ENCODE measurements around the gene PAGE2. TPM values are rescaled to one million over a fixed set of nuclear protein-coding genes. Genes with fewer than 3 reads are reported as not detected.
"Not testable (repeated sequence)": the region's sequence is repeated elsewhere in the genome, so short reads cannot be mapped to it uniquely, and the experiment has no call there.

Gene PAGE2
- total and polyA plus RNA-seq, 8 donors, result 0.31 to 0.50 TPM; not detected in 6

DNA sequence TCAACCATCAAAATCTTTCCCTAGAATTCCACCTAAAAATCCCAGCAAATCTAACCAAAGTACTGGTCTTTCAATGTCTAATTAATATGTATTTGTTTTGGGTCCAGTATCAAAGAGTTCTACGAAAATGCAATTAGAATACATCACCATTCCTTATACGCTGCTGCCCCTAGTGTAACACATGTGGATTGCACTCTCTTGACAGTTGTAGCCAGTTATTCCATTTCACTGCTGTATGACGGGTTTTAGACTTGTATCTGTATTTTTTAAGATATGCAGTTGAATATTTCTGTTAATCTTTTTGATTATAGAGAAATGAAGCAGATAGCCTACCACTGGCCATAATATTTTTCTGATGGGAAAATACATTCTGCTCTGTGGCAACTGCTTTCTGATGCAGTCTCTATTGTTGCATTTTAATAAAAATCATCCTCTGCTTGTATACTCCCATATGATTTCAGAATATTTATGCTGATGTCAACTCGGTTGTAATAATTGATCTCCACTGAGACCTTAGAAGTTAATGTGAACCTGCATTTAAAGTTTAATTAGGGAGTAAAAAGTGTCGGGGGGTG, 31.1 kb upstream of the PAGE2 start:
- intact Hi-C loops (cut with DNase I), result no loop called here

DNA sequence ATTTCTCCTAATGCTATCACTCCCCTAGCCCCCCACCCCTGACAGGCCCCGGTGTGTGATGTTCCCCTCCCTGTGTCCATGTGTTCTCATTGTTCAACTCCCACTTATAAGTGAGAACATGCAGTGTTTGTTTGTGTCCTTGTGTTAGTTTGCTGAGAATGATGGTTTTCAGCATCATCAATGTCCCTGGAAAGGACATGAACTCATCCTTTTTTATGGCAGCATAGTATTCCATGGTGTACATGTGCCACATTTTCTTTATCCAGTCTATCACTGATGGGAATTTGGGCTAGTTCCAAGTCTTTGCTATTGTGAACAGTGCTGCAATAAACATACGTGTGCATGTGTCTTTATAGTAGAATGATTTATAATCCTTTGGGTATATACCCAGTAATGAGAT, 21.6 kb upstream of the PAGE2 start:
- H3K4me1 ChIP-seq; H3K9me3 ChIP-seq; H3K27ac ChIP-seq; ATAC-seq; DNase-seq; H3K4me3 ChIP-seq; H3K27me3 ChIP-seq; H3K36me3 ChIP-seq; intact Hi-C loops (cut with DNase I): not testable (repeated sequence)

More for the DNA sequence above, 31.1 kb upstream of the PAGE2 start:
- Histone ChIP-seq H3K27me3 (no peaks in the 10 kb centered on the region), H3K36me3 (no peaks in the 10 kb centered on the region), H3K9me3 (no peaks in the 10 kb centered on the region), H3K27ac (no peak overlapping the region), H3K4me1 (no peaks in the 10 kb centered on the region), H3K4me3 (no peak overlapping the region)
- ATAC-seq, result peak; percentile 89
- peak in 2 of 4 donors; percentile 25 to 38 for DNase-seq
- TF ChIP-seq, protein P1, sequence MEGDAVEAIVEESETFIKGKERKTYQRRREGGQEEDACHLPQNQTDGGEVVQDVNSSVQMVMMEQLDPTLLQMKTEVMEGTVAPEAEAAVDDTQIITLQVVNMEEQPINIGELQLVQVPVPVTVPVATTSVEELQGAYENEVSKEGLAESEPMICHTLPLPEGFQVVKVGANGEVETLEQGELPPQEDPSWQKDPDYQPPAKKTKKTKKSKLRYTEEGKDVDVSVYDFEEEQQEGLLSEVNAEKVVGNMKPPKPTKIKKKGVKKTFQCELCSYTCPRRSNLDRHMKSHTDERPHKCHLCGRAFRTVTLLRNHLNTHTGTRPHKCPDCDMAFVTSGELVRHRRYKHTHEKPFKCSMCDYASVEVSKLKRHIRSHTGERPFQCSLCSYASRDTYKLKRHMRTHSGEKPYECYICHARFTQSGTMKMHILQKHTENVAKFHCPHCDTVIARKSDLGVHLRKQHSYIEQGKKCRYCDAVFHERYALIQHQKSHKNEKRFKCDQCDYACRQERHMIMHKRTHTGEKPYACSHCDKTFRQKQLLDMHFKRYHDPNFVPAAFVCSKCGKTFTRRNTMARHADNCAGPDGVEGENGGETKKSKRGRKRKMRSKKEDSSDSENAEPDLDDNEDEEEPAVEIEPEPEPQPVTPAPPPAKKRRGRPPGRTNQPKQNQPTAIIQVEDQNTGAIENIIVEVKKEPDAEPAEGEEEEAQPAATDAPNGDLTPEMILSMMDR (IDR thresholded peaks at IDR 0.05), result peak; percentile 65 to 74

DNA sequence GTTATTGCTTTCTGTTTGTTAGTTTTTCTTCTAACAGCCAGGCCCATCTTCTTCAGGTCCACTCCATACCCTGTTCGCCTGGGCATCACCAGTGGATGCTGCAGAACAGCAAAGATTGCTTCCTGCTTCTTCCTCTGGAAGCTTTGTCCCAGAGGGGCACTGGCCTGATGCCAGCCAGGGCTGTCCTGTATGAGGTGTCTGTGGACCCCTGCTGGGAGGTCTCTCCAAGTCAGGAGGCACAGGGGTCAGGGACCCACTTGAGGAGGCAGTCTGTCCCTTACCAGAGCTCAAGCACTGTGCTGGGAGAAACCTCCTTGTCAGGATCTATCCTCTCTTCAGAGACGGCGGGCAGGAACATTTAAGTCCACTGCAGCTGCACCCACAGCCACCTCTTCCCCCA, 16.5 kb upstream of the PAGE2 start:
- intact Hi-C loops (cut with DNase I), result no loop called here
- no peak for DNase-seq

DNA sequence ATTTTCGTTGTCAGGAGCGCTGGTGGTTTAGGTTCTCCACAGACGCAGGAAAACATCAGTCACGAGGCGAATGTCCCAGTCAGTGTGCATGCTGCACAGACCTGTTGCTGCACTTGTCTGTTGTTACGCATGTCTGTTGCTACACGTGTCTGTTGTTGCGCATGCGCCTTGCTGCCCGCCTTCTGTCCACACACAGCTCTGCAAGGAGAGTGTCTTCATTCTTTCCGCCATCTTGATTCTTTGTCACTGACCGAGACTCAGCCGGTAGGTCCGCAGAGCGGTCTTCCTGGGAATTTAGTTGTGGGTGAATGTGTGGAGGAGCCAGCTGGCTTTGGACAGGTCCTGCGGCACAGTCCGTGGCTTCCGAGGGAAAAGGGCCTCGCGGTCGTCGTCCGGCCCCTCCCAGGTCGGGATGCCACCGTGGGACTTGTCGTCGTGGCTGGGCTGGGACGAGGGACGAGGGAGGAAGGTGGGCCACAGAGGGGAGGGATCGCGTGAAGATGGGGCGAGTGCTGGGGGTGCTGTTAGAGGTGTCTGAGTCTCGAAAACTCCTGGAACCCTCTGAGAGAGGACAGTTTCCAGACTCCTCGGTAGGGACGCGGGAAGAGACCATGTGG, 13.9 kb upstream of the PAGE2 start, which contains the start of gene PAGE2B:
Gene PAGE2B, plus strand, starts transcription at position 180 of the 617 bp plus-strand sequence. CDS start 1,012 bp downstream, outside the sequence.
- intact Hi-C loops (cut with DNase I), result no loop called here
- Histone ChIP-seq H3K4me3 (no peak within 1 kb of the TSS), H3K9me3 (no peaks in the 10 kb centered on the region), H3K4me1 (no peaks in the 10 kb centered on the region), H3K36me3 (no peaks in the 10 kb centered on the region), H3K27ac (no peak within 1 kb of the TSS), H3K27me3 (no peaks in the 10 kb centered on the region)
- no peak for ATAC-seq
- TF ChIP-seq, protein P1 (IDR thresholded peaks at IDR 0.05), result no peak
- peak in 1 of 4 donors; percentile 26 for DNase-seq

More for the DNA sequence above, 16.5 kb upstream of the PAGE2 start:
- no peaks in the 10 kb centered on the region for H3K4me1 ChIP-seq
- H3K9me3 ChIP-seq, result no peaks in the 10 kb centered on the region
- H3K4me3 ChIP-seq, result no peak overlapping the region
- no peak overlapping the region for H3K27ac ChIP-seq
- H3K27me3 ChIP-seq, result no peaks in the 10 kb centered on the region
- TF ChIP-seq, protein P1 (IDR thresholded peaks at IDR 0.05), result no peak
- no peaks in the 10 kb centered on the region for H3K36me3 ChIP-seq
- no peak for ATAC-seq

DNA sequence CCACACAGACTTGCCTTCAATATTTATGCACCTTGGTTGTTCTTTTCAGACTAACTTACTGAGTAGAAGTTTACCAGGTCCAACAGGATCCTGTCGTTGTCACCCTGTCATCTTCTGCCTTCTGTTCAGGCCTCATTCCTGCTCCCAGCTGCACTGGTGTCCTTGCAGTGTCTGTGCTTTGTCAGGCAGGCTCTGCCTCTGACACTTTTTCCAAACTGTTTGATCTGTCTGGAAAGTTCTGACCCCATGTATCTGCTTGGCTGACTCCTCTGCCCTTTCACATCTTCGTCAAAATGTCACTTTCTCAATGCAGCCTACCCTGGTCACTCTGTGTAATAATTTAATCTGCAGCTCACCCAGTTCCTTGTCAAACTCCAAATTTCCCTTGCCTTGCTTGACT, 9.9 kb downstream of the PAGE2 start:
- no peaks in the 10 kb centered on the region for H3K9me3 ChIP-seq
- H3K27me3 ChIP-seq, result no peaks in the 10 kb centered on the region
- TF ChIP-seq, protein P1 (IDR thresholded peaks at IDR 0.05), result no peak
- peak in 1 of 4 donors; percentile 4 for DNase-seq
- no peaks in the 10 kb centered on the region for H3K4me1 ChIP-seq
- intact Hi-C loops (cut with DNase I), result no loop called here
- no peak overlapping the region for H3K27ac ChIP-seq
- ATAC-seq, result no peak
- no peaks in the 10 kb centered on the region for H3K36me3 ChIP-seq
- H3K4me3 ChIP-seq, result no peak overlapping the region
